Activated CD4-positive, alpha-beta T cell treated with anti-CD3 and anti-CD28 coated beads, Interleukin-2, amount 50 U/mL, for 48 hours (primary cell): ENCODE results near the gene SMOC1.

ENCODE experiments used
- DNase-seq, 2 experiments: peaks; one replicate each; pipeline ENCODE4 v3.0.0-alpha.2; 2020

SMOC1 gene

DNA sequence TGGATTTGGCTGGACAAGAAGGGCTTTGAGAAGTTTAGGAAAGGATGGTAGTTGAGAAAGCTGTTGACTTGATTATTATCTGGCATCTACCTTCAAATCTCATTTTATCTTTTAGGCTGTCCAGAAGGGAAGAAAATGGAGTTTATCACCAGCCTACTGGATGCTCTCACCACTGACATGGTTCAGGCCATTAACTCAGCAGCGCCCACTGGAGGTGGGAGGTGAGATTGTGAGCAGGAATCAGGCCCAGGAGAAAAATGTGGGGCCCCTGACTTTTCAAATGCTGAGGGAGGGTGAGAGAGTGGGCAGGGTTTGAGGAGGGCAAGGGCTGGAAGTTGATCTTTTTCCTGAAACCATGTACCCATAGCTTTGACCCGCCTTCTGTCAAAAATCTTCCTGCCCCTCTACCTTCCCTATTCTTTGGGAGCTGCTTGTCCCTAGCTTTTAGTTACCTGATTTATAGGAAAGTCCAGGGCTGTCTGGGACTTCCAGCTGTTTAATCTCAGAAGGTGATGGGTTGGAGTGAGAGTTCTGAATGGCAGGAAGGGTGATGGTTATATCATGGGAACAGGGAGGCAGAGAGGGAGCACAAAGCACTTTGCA, 134.2 kb downstream of the SMOC1 start:
- DNase-seq = peak; percentile 58 to 62

DNA sequence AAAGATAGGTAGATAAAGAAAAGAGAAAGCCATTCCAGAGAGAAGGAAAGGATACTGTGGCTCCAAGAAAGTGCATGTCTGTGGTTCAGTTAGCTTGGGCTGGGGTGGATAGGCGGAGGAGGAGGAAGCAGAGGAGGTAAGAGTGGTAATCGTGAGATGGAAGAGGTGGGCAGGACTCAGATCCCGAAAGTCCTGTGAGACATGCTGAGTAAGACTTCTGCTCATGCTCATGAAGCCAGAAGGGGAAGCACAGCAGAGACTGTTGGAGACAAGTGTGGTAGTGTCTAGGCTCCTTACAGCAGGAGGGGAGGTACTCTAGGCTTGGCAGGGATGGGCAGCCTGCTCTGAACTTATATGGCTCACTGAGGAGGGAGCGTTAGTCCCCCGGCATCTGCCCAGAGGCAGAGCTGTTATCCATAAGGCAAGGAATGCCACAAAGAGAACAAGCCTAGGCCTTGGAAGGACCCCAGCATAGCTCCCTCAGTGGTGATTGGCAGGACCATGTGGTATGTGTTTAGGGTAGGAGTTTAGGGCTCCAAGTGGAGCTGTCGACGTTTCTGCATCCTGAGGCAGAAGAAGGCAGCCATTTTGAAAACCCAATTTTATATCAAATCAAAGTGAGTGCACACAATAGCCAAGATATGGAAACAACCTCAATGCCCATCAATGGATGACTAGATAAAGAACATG, 135.3 kb downstream of the SMOC1 start:
- no peak for DNase-seq

DNA sequence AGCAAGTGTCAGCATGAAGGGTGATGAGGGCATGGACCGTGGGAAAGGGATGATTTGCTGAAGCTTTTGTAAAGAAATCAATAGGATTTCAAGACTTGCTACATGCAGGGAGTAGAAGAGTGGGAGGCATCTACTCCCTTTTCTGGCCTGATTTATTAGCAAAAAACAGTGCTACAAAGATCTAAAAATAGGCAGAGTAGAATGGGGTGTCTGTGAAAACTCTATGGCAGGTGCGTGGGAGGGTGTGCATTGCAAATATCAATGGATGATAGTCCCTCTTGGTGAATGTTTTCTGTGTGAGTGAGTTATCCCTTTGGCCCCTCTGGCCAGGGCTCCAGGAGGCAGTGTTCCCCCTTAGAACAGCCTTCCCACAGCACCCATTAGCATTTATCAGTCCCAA, 139.0 kb downstream of the SMOC1 start:
- DNase-seq = no peak

DNA sequence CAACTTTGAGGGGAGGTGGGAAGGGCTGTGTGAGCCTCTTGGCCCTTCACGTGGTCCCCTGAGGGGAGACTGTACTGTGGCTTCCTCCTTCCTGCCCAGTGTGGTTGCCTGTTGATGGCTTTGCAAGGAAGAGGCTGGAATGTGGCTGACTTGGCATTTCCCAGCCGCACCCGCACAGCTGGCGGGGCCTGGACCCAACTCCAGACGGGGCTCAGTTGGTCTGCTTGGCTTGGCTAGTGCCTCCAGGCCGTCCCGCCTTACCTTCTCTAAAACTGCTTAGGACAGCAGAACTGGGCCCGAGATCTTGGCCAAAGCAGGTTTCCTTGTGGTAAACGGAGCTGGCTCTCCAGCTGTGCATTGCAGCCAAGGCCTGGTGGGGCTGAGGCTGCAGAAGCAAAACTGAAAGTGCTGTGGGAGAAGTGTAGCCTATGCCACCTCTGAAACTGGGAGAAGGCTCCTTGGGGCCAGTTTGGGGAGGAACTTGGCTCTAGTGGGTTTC, 139.5 kb downstream of the SMOC1 start:
- DNase-seq = no peak

DNA sequence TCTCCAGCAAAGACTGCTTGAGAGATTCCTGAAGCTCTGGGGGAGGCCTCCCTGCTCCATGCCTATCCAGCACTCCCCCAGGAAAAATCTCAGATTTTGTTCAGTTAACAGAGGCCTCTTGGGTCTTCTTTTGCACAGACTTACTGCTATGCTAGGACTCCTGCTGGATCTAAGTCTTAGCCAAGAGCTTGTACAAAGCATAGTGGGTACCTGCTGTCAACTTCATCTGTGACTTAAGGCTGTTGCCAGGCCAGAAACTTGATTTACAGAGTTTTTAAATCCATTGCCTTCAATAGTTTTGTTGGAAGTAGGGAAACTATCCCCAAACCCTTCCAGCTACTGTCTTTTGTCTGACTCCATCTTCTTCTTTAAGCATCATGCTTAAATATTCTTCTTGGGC, 140.5 kb downstream of the SMOC1 start:
- no peak for DNase-seq

DNA sequence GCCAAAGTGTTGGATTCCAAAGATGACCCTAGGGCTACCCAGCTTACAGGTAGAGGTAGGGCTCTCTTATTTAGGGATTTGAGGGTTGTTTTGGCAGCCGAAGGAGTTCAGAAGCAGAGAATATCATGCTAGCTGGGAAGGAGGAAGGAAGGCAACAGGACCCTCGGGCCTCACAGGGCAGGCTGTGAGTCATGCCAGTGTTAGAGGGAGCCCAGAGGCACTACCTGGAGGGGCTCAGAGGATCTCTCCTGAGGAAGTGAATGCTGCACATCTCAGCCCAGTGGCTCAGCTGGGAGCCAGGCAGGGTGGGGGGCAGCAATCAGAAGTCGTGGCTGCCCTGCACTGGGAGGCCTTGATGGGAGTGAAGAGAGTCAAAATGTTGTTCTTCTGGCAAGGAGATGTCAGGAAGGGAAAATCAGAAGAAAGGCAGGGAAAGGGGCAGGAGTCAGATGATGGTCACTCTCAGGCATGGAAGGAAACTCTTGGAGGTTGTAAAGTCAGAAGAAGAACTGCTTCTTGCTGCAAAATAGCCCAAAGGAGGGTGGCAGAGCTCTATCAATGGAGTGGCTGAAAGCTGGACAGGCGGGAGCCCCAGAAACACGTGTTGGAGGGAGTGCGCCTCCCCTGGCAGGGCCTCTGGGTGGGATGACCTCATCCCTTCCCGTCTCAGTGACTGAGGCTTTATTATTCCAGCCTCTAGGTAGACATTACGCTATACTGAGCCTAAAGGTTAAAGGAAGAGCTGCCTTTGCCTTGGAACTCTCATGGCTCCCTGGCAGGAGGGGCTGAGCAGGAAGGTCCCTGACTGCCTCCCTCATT, 141.3 kb downstream of the SMOC1 start:
- DNase-seq = no peak

DNA sequence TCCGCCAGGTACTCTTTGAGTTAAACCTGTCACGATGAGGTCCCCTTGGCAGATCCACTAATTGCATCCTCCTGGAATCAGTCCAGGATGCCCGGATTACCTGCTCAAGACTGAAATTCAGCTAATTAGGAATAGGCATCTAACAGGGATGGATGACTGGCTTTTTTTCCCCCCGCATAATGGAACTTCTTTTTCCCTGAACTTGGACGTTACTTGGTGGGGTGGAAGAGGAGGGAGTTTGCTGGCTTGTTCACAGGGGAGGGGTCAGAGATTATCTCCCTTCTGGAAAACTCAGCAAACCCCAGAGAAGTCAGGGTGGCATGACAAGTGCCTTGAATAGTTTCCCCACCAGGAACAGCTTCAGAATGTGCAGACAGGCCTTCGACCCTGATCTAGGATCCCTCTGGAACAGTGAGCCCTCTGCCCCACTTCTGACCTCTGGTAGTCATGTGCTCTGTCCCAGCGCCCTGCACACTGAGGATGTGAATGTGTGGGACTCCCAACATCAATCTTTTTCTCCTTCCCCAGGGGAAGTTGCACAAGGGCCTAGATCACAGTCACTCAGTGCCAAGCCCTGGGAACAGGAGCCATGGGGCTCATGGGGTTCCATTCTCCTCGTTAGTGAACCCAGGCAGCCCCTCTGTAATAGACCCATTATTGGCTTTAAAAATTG, 142.5 kb downstream of the SMOC1 start:
- no peak for DNase-seq

DNA sequence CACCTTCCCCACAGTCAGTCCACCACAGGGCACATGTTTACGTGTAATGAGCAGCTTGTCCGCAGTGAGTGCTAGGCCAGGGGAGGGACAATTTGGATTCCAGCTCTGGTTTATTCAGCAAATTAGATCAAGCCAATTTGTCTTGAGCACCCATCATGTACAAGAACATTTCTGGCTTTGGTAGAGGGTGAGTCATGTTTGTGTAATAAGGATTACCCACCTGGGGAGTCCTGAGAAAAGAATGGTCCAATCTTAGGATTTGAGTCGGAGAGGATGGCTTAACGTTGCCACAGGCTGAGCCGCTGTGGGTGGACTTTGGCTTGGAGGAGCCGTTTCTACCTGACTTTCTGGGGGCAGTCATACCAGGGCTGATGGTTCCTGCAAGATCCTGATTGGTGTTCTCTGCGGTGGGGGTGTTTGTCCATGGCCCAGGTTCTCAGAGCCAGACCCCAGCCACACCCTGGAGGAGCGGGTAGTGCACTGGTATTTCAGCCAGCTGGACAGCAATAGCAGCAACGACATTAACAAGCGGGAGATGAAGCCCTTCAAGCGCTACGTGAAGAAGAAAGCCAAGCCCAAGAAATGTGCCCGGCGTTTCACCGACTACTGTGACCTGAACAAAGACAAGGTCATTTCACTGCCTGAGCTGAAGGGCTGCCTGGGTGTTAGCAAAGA, 143.7 kb downstream of the SMOC1 start:
- DNase-seq = no peak

DNA sequence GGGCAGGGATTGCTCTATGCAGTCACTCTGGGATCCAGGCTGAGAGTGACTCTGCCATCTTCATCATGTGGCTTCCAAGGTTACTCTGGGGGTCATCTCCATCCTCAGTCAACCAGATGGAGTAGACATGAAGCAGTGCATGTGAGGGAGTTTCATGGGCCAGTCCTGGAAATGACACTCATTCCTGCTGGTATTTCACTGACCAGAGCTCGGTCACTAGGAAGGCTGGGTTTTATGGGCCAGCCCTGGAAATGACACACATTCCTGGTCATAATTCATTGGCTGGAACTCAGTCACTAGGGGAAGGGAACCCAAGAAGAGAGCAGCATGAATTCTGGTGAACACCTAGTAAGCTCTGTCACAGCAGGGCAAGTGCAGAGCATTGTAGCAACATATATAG, 144.7 kb downstream of the SMOC1 start:
- no peak for DNase-seq

DNA sequence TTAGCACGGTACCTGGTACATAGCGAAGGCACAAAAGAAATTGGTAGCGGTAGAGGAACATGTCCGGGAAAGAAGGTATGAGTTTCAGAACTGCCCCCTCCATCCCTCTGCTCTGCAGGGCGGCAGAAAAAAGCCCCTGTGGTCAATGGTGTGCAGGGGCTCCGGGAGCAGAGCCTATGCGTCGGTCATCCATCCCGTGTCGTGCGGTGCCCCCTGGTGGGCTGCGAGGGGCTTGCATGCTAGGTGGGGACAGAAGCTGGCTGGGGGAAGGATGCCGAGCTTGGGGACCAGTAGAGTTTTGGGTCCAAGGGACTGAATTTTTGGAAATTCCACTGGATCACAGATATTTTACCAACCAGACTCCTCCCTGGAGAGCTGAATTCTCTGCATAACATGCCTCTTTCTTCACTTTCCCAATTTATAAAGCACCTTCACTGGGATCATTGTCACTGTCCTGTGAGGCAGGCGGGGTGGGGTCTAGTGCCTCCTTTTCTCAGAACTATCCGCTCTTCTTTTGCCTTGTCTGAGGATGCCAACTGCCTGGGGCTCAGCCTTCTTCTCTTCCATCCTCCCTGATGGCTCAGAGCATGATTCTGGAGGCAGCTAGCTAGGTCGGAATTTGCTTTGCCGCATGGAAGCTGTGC, 148.7 kb downstream of the SMOC1 start:
- peak; percentile 76 to 81 for DNase-seq

DNA sequence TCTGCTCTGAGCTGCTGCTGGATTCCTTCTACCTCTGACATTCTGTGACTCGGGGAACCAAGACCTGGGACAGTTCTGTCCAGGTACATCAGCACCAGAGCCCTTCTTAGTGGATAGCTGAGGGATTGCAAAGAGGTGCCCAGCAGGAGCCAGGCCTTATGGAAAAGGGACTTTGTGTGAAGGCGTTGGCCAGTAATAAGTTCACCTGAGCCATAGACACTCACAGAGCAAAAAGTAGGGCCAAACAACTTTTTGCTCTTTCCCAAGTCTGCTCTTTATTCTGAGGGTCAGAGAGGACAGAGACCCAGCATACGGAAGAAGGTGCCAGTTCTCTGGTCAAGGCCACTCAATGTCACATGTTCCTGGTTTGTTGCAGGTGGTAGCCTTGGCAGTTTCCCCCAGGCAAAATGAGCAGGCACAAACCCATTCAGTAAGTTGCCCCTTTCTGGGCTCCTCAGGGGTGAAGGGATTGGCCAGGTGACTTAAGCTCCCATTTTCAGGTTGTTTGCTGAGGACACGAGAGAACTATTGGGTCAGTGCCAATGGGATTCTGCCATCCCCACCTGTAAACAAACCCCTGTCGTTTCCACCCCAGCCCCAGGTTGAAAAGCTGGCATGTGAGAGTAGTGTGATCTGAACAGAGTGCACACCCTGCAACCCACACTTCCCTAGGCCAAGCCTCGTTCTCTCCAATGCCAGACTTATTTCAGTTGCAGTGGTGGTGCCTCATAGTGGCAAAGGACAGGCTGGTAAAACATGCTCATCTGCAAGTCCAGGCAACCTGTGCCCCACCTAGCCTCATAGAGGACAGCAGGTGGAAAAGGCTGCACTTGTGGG, 150.3 kb downstream of the SMOC1 start:
- no peak for DNase-seq

DNA sequence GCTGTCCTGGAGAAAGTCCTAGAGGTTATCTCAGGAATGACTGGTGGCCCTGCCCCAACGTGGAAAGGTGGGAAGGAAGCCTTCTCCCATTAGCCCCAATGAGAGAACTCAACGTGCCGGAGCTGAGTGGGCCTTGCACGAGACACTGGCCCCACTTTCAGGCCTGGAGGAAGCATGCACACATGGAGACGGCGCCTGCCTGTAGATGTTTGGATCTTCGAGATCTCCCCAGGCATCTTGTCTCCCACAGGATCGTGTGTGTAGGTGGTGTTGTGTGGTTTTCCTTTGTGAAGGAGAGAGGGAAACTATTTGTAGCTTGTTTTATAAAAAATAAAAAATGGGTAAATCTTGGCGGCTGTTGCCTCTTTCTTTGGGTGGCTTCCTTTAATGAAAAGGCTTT, 152.8 kb downstream of the SMOC1 start:
- DNase-seq = no peak

DNA sequence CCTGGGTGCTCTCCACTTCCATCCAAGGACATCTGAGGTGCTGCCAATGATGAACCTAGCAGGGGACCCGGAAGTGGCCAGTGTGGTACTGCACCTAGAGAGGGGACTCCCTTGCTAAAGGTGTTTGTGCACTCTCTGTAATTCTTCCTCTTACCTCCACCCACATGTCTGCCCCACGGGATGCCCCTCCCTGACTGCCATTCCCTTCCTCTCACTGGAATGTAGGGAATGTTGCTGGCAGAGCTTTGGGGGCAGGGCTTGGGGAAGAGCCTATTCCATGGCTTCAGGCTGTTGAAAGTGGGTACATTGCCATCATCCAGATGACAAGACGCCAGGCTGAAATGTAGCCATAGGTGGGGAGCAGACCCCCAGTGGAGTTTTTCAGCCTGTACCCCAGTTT, 153.2 kb downstream of the SMOC1 start:
- no peak for DNase-seq

DNA sequence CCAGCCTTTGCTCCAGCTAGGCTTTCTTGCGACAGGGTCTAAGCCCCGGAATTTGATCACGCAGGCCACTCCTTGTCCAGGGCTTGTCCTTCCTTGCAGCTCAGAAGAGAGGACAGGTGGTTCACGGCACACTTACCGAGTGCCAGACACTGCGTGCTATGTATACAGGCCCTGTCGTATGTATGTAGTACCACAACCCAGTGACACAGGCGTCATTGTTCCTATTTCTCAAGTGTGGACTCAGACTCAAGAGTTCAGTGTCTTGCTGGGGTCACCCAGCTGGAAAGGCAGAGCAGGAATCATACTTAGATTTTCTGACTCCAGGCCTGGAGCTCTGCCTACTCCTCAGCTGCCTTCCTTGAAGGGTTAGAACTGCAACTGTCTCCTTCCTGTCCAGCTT, 153.9 kb downstream of the SMOC1 start:
- no peak for DNase-seq

DNA sequence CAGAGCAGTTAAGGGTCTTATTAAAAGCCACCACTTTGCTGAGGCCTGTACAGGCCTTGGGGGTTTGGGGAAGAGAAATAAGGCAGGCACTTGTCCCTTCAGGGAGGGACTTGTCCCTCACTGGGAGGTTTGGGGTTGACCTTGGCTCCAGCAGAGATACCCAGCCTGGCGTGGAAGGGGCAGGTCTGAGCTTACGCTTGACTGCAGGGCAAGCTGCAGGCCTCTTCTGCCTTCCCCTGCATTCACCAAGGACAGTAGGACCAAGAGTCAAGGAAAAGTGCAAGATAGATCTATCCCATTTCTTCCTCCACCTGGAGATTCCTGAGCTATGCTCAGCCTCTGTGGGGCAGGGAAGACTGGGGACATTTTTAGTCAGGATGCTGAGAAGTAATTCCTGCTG, 154.3 kb downstream of the SMOC1 start:
- DNase-seq = no peak

DNA sequence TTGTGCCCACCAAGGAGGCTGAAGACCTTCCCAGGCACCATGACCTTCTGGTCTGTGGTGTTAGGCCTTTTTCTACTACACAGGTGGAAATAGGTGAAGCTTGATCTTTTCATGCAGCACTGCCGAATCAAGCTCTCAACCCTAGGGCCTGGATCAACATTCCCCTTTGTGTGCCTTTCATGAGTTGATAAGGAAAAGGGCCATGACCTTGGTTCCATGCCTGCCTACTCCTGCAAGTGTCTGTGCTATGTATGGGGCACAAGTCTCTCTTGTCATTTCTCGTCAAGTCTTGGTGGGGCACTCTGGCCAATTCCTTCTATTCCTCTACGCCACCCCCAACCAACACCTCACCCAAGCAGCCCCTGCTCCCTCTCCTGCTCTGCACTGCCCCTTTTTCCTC, 155.0 kb downstream of the SMOC1 start:
- no peak for DNase-seq

DNA sequence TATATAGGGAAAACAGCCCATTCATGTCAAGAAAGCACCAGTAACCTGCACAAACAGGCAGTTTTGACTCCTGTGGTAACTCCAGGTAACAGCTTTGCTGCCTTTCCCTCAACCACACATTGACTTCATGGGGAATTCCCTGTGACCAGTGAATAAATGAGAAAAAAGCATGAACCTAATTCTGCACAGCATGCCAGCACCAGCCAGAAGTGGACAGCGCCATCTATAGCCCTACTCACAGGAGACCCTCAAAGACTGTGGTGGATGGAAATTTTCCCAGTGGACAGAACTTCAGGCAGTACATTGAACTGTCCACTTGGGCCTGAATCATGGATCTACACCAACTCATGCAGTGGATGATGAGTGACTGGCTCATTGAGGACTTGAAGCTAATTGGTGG, 157.4 kb downstream of the SMOC1 start:
- DNase-seq = no peak

DNA sequence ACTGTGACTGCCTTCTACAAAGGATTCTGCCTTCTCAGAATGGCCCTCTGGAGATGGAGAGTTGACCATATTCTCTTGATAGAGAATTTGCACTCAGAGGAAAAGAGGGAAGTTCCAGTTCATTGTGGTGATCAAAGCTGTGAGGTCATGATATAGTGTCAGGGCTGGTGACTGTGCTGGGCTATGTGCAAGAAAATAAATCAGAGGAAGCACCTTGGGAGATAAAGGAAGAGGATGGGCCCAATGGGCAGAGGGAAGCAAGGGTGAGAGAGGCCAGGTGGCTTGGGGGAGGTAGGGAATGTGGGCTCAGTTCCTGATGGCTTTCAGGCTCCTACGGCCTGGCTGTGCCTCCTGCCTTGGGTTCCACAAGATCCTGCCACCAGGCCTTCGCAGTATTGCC, 163.8 kb downstream of the SMOC1 start:
- no peak for DNase-seq

DNA sequence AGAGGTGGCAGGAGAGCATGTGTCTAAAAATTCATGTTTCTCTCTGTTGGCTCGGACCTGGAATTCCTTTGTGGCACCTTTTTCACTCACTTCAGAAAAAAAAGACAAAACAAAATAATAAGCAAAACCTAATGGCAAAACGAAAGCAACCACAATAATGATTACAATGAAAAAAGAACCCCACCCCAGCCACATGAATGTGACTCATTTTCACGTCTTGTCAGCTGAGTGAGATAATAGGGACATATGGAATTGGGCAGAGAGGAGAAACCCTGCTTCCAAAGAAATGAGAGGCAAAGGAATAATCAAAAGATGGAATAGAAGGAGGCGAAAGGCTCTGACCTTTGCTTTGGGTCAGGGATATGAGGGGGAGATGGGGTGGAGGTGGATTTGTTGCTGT, 166.1 kb downstream of the SMOC1 start:
- DNase-seq = no peak

DNA sequence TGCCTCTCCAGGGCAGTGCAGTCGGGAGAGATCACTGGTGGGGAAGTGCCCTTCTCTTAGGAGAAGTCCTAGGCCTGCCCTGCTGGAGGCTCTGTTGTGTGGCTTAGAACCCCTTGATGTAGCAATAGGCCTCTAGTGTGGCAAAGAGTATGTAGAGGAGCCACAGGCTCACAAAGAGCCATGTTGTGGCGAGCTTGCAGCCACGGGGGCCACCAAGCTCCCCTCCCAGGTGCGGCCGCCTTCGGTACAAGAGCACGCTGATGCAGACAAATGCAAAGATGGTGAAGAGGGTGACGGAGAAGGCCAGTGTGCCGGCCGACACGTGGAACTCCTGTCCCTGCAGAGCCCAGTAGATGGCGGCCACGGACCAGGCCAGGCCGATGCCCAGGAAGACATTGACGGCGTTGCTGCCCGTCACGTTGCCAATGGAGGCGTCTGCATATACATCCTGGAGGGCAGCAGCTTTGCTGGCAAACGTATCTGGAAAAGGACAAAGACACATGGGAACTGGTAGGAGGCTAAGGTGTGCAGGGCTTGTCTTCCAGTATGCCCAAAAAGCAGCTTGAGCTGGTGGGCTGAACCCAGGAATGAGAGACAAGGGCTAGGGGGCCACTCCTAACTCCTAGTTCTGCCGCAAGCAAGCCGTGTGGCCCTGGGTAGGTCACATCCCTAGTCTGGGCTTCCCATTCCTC, 166.8 kb downstream of the SMOC1 start:
- DNase-seq = peak; percentile 6 to 14
